Type B pancreatic cell (in vitro differentiated cells): Measurements from ENCODE around the gene TNFAIP6. TPM values are rescaled to one million over a fixed set of nuclear protein-coding genes. Genes with fewer than 3 reads are reported as not detected.
"Not testable (repeated sequence)": the region's sequence is repeated elsewhere in the genome, so short reads cannot be mapped to it uniquely, and the experiment has no call there.

ENCODE experiments used
- DNase-seq: peaks from one replicate; pipeline ENCODE4 v3.0.0; 2021; ENCODE audit warnings: mixed read lengths; ENCODE audit not compliant: unreplicated experiment; ENCODE audit errors: extremely low spot score
- H3K27ac Mint-ChIP-seq: 2 replicates; pipeline ENCODE4 v1.8.0; 2021; ENCODE audit warnings: mild to moderate bottlenecking, mixed read lengths
- H3K27me3 Mint-ChIP-seq: 2 replicates; pipeline ENCODE4 v1.8.0; 2021; ENCODE audit warnings: mixed read lengths
- H3K36me3 Mint-ChIP-seq: 2 replicates; pipeline ENCODE4 v1.8.0; 2021; ENCODE audit warnings: mixed read lengths
- H3K4me1 Mint-ChIP-seq: one replicate; pipeline ENCODE4 v1.8.0; 2021; ENCODE audit warnings: mixed read lengths; ENCODE audit not compliant: unreplicated experiment
- H3K4me3 Mint-ChIP-seq: 2 replicates; pipeline ENCODE4 v1.8.0; 2021; ENCODE audit warnings: mild to moderate bottlenecking, mixed read lengths
- H3K9me3 Mint-ChIP-seq: 2 replicates; pipeline ENCODE4 v1.8.0; 2021; ENCODE audit warnings: mixed read lengths
- total RNA-seq: library from RNA; stranded (reverse); gene quantifications from 2 replicates; pipeline ENCODE4 v1.2.1, GENCODE V29; 2021; ENCODE audit warnings: low replicate concordance
- TF ChIP-seq, protein P1 (sequence below): fragments of 200-600 bp; sonication (generic); conservative IDR thresholded peaks from 2 replicates; pipeline ENCODE4 v1.5.0; 2021; ENCODE audit warnings: antibody characterized with exemption, mild to moderate bottlenecking

TNFAIP6 gene
- total RNA-seq, 1 donor from 2014 or later, result 0.87 TPM

- Mint-ChIP-seq H3K4me3 (peak overlapping the region; percentile 96), H3K27me3 (no peaks in the 10 kb centered on the region), H3K9me3 (peaks cover 4% of the 10 kb centered on the region), H3K27ac (peak overlapping the region; percentile 91), H3K4me1 (peaks cover 12% of the 10 kb centered on the region), H3K36me3 (peaks cover 18% of the 10 kb centered on the region)
- no peak for DNase-seq
- TF ChIP-seq, protein P1, sequence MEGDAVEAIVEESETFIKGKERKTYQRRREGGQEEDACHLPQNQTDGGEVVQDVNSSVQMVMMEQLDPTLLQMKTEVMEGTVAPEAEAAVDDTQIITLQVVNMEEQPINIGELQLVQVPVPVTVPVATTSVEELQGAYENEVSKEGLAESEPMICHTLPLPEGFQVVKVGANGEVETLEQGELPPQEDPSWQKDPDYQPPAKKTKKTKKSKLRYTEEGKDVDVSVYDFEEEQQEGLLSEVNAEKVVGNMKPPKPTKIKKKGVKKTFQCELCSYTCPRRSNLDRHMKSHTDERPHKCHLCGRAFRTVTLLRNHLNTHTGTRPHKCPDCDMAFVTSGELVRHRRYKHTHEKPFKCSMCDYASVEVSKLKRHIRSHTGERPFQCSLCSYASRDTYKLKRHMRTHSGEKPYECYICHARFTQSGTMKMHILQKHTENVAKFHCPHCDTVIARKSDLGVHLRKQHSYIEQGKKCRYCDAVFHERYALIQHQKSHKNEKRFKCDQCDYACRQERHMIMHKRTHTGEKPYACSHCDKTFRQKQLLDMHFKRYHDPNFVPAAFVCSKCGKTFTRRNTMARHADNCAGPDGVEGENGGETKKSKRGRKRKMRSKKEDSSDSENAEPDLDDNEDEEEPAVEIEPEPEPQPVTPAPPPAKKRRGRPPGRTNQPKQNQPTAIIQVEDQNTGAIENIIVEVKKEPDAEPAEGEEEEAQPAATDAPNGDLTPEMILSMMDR, result no peak
Observed at GRCh38 chr2:151408788-151409600, 51.6 kb downstream of the TNFAIP6 start.

- peaks cover 22% of the 10 kb centered on the region for H3K36me3 Mint-ChIP-seq
- H3K27me3 Mint-ChIP-seq, result no peaks in the 10 kb centered on the region
- H3K4me1 Mint-ChIP-seq, result peaks cover 12% of the 10 kb centered on the region
- H3K4me3 Mint-ChIP-seq, result peak within 1 kb of the TSS; percentile 96
- peak; percentile 89 for DNase-seq
- peak within 1 kb of the TSS; percentile 91 for H3K27ac Mint-ChIP-seq
- peaks cover 4% of the 10 kb centered on the region for H3K9me3 Mint-ChIP-seq
- TF ChIP-seq, protein P1, result peak; percentile 81
Observed at GRCh38 chr2:151409601-151410484, 52.5 kb downstream of the TNFAIP6 start, which contains the start of gene RIF1. RIF1 (plus strand) TSS chr2:151409902; CDS start chr2:151410424, 522 bp downstream.

- Mint-ChIP-seq H3K4me1 (peaks cover 12% of the 10 kb centered on the region), H3K4me3 (peak overlapping the region; percentile 96), H3K27ac (peak overlapping the region; percentile 91), H3K9me3 (peaks cover 4% of the 10 kb centered on the region), H3K36me3 (peaks cover 22% of the 10 kb centered on the region), H3K27me3 (no peaks in the 10 kb centered on the region)
- DNase-seq, result no peak
- TF ChIP-seq, protein P1, result no peak
Observed at GRCh38 chr2:151410485-151410834, 53.1 kb downstream of the TNFAIP6 start.

DNA sequence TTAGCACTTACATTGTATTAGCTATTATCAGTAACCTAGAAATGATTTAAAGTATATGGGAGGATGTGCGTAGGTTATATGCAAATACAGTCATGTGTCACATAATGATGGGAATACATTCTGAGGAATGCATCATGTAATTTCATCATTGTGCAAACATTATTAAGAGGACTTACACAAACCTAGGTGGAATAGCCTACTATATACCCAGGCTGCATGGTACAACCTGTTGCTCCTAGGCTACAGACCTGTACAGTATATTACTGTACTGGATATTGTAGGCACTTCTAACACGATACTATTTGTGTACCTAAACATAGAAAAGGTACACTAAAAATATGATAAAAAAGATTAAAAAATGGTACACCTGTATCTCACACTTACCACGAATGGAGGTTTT is 60.3 kb downstream of the TNFAIP6 start:
- H3K4me3 Mint-ChIP-seq, result no peak overlapping the region
- DNase-seq, result no peak

GRCh38 chr2:151421681-151422080 is 64.3 kb downstream of the TNFAIP6 start:
- DNase-seq, H3K27ac Mint-ChIP-seq, H3K27me3 Mint-ChIP-seq, H3K4me3 Mint-ChIP-seq, H3K4me1 Mint-ChIP-seq, H3K9me3 Mint-ChIP-seq: not testable (repeated sequence)
- peaks cover 52% of the 10 kb centered on the region for H3K36me3 Mint-ChIP-seq

More for the DNA sequence above, 60.3 kb downstream of the TNFAIP6 start:
- Mint-ChIP-seq H3K4me1 (no peaks in the 10 kb centered on the region), H3K36me3 (peaks cover 40% of the 10 kb centered on the region), H3K27ac (no peak overlapping the region), H3K9me3 (no peaks in the 10 kb centered on the region), H3K27me3 (no peaks in the 10 kb centered on the region)
- TF ChIP-seq, protein P1, result no peak
